SH-SY5Y (cell line): ENCODE measurements around the gene NOL4L.

Source experiments
- GATA2 ChIP-seq: IDR thresholded peaks from 2 replicates; pipeline ENCODE4 v1.6.1; 2011; ENCODE audit warnings: mild to moderate bottlenecking, low read depth, low read length
- GATA3 ChIP-seq: IDR thresholded peaks from 2 replicates; pipeline ENCODE4 v1.6.1; 2011; ENCODE audit warnings: low read depth, mild to moderate bottlenecking, low read length, moderate library complexity

The NOL4L gene

GRCh38 chr20:32458837-32459220 is 126.3 kb downstream of the NOL4L start:
- TF ChIP-seq GATA2 (no peak), GATA3 (no peak)

GRCh38 chr20:32458061-32458836 is 126.9 kb downstream of the NOL4L start:
- no peak for TF ChIP-seq GATA3

GRCh38 chr20:32457479-32457986 is 127.6 kb downstream of the NOL4L start:
- TF ChIP-seq GATA3 (no peak), GATA2 (no peak; the same call in 1 of the 2 replicates)

DNA sequence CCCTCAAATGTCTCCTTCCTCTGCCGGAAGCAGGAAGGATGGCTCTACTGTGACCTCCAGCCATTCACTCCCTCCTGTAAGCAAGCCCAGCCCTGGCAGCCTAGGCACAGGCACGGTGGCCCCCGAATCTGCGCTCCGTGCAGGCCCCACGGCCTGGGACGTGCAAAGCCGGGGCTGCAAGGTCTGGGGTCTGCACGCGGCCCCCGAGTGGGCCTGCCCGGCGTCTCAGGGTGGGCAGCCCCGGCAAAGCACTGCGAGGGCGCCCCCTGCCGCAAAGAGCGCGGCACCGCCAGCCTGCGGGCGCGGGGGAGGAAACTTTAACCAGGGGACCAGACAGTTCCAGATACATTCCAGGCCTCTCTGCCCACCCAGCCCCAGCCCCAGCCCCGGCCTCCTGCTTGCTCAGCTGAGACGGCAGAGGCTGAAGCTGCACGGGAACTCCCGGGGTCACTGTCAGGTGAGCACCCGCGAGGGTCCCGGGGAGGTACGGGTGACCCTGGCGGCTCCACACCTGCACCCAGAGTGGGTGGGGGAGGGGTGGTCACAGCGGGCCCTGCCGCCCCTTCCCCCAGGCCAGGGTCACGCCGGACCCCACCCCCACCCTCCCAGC is 128.2 kb downstream of the NOL4L start:
- TF ChIP-seq GATA3 (no peak), GATA2 (peak; percentile 48; the same call in 1 of the 2 replicates)

GRCh38 chr20:32455901-32456701 is 129.0 kb downstream of the NOL4L start:
- no peak for TF ChIP-seq GATA2
- no peak for TF ChIP-seq GATA3

DNA sequence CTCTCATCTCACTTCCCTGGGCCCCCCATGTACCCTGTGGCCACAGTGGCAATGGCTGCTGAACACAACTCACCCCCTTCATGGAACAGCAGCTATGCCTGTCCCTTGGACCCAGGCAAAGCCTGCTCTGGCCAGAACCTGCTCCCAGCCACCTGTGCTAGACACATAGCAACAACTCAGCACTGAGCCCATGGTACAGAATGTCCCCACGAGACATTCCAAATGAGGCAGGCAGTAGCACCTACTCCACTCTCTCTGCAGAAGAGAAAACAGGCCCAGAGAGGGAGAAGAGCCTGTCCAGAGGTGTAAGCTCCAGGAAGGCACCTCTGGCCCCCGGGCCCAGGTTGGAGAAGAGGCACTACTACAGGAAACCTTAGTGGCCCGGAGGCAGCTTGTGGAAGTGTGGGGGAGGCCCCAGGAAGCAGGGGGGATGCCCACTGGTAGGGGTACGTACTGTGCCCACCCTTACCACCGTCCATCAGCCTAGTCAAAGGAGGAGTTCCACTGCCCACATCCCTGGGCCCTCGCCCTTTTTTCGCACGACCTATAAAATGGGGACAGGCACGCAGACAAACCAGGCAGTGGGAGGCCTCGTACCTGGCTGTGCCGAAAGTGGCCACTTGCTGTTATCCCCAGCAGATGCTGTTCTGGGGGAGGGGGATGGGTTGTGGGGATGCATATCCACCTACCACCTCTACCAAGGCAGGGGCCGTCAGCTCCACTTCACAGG is 129.8 kb downstream of the NOL4L start:
- TF ChIP-seq GATA3 (no peak), GATA2 (no peak)

GRCh38 chr20:32454164-32455145 is 130.7 kb downstream of the NOL4L start:
- no peak for TF ChIP-seq GATA3
- TF ChIP-seq GATA2 = no peak

DNA sequence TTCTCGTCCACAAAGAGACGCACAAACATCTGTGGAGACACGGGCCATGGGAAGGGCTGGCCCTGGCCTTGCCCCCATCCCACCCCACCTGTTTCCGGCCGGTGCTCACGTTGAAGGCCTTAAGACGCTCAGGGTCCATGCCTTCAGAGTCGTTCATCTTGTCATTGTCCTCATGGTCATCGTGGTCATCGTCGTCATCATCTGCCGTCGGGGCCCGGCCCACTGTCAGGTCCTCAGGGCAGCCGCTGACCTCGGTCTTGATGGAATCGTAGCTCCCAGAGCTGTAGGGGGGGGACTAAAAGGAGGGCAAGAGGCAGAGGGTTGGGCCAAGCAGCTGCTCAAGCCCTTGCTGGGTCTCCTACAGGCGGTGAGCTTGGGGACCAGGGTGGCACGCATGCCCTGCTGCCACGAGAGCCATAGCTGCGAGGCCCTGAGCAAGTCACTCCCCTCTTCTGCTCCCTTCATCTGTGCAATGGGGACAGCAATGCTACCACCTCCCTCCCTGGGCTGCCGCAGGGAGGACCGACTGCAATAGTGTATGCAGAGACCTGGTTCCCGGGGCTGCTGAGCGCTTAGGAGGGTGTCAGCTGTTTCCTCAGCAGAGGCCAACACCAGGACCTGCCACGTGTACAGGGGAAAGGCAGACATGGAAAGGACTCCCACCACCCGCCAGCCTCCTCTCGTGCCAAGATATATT is 131.5 kb downstream of the NOL4L start:
- TF ChIP-seq GATA2 (no peak), GATA3 (no peak)

DNA sequence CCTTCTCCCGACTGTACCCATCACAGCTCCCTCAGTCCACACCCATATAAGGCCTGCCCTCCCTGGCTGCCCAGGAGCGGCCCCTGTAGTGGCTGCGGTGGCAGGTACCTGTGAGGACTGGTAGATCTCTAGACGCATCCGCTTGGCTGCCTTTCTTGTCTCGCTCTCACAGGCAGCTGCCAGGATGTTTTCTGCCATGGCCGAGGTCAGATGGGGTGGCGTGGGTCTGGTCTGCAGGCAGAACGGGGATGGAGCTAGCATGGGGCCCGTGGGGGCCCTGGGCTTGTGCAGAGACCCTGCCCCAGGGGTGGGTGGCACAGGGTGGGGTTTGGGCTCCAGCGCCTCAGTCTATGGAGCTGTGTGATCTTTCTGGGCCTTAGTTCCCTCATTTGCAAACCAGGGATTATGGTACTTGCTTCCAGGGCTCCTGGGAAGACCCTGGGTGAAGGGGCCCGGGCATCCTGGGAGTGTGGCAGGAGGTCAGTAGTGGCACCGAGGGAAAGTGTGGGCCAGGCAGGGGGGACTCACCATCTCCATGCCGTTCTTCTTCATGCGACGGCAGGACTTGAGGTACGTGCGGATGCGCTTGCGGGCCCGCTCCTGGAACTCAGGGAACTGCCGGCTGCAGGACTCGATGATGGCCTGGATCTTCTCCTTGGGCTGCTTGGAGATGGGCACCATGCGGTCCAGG is 132.2 kb downstream of the NOL4L start:
- TF ChIP-seq GATA3 = no peak

DNA sequence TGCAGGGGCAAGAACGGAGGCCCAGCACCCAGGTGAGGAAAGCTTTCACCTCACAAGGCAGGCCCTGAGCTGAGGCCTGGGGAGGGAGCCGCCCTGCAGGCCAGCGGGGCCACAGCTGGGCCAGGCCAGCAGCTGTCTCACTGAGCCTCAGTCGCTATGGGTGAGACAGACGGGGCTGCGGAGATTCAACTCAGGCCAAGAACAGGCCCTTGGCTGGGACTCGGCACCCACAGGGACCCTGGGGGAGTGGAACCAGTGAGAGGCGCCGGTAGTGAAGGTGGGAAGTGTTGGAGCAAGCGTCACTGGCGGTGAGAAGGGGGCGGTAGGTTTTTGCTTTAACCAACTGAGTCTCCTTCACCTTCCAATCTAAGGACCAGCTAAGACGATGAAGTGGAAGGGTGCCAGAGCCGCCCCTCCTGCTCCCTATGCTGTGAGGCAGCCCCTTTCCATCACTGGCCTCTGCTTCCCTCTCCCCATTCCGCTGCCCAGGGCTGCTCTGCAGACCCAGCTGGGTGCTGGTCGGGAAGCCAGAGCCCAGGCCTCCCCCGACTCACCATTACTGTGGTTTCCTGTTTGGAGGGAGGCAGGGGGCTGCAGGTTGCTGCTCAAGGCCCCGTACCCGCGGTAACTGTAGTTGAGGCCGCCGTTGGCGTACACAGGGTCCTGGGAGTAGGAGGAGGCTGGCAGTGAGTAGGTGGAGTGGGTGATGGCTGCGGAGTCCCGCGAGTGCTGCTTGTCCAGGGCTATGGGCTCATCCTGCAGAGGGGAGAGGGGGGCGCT is 133.3 kb downstream of the NOL4L start:
- TF ChIP-seq GATA3 = no peak
- no peak for TF ChIP-seq GATA2

DNA sequence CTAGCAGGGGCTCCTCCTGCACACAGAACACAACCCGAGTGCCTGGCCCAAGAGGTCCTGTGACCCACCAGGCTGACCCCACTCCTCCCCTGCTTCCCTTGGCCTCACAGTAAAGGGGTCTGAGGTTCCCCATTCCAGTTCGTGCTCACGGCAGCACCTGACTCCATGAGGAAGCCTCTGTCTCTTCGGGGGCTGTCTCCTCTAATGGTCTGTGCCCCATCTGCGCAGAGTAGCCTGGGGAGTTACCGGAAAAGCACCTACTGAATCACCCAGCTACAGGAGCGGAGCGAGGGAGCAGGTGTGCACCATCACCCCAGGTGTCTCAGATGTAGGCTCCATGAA is 133.8 kb downstream of the NOL4L start:
- TF ChIP-seq GATA3 (no peak), GATA2 (no peak)
